EH (cell line): ENCODE data around the gene SETD2.

Source experiments
- DNase-seq: peaks from one replicate; pipeline ENCODE4 v3.0.0-alpha.2; 2015; ENCODE audit warnings: low read depth

The SETD2 gene

GRCh38 chr3:46985588-46985987, 178.3 kb downstream of the SETD2 start:
- no peak for DNase-seq

- DNase-seq = no peak
Measured at GRCh38 chr3:46984591-46985459, 179.1 kb downstream of the SETD2 start.

GRCh38 chr3:46982546-46982945, 181.4 kb downstream of the SETD2 start:
- no peak for DNase-seq

- no peak for DNase-seq
Measured at GRCh38 chr3:46981932-46982471, 181.9 kb downstream of the SETD2 start.

GRCh38 chr3:46979958-46980497, 183.9 kb downstream of the SETD2 start:
- peak; percentile 19 for DNase-seq

GRCh38 chr3:46978985-46979944, 184.6 kb downstream of the SETD2 start, which contains the start of gene NBEAL2:
Gene NBEAL2 (plus strand): TSS chr3:46979666. CDS start chr3:46979862, 196 bp downstream.
- DNase-seq = peak; percentile 95

- DNase-seq = no peak
Measured at GRCh38 chr3:46978381-46978780, 185.5 kb downstream of the SETD2 start.

GRCh38 chr3:46977811-46978195, 186.1 kb downstream of the SETD2 start:
- no peak for DNase-seq

- peak; percentile 100 for DNase-seq
Measured at GRCh38 chr3:46976326-46977190, 187.4 kb downstream of the SETD2 start, which contains the start of gene CCDC12. Gene CCDC12 (minus strand): TSS chr3:46976745. CDS start chr3:46976732, 13 bp downstream.

- DNase-seq = no peak
Measured at GRCh38 chr3:46974421-46975171, 189.3 kb downstream of the SETD2 start.

- no peak for DNase-seq
Measured at GRCh38 chr3:46972396-46972795, 191.5 kb downstream of the SETD2 start.

- no peak for DNase-seq
Measured at GRCh38 chr3:46971742-46972141, 192.2 kb downstream of the SETD2 start.

GRCh38 chr3:46971151-46971550, 192.8 kb downstream of the SETD2 start:
- DNase-seq = no peak

GRCh38 chr3:46970391-46971091, 193.4 kb downstream of the SETD2 start:
- no peak for DNase-seq

- no peak for DNase-seq
Measured at GRCh38 chr3:46968783-46969428, 195.0 kb downstream of the SETD2 start.

- DNase-seq = no peak
Measured at GRCh38 chr3:46966811-46967210, 197.1 kb downstream of the SETD2 start.
